HG03139 (cell line): ENCODE measurements around the gene CRHR1.

Experiments used
- ATAC-seq: cut with Tn5 transposase; IDR thresholded peaks from one replicate; pipeline ENCODE4 v1.9.1; 2021; ENCODE audit not compliant: unreplicated experiment

CRHR1 gene

GRCh38 chr17:45787044-45787443, 2.9 kb downstream of the CRHR1 start:
- ATAC-seq = no peak

GRCh38 chr17:45787656-45788055, 3.5 kb downstream of the CRHR1 start:
- ATAC-seq = no peak

- no peak for ATAC-seq
Measured at GRCh38 chr17:45788057-45788456, 3.9 kb downstream of the CRHR1 start.

GRCh38 chr17:45789874-45790273, 5.8 kb downstream of the CRHR1 start:
- no peak for ATAC-seq

- ATAC-seq = no peak
Measured at GRCh38 chr17:45790296-45790922, 6.3 kb downstream of the CRHR1 start.

- no peak for ATAC-seq
Measured at GRCh38 chr17:45791041-45791582, 7.0 kb downstream of the CRHR1 start.

- ATAC-seq = no peak
Measured at GRCh38 chr17:45791935-45792334, 7.8 kb downstream of the CRHR1 start.

GRCh38 chr17:45792437-45792836, 8.3 kb downstream of the CRHR1 start:
- ATAC-seq = no peak

- ATAC-seq = no peak
Measured at GRCh38 chr17:45792995-45793755, 9.1 kb downstream of the CRHR1 start.

GRCh38 chr17:45793999-45794540, 9.9 kb downstream of the CRHR1 start:
- ATAC-seq = no peak

- no peak for ATAC-seq
Measured at GRCh38 chr17:45794840-45795239, 10.7 kb downstream of the CRHR1 start.

- ATAC-seq = no peak
Measured at GRCh38 chr17:45800816-45801215, 16.7 kb downstream of the CRHR1 start.

- ATAC-seq = no peak
Measured at GRCh38 chr17:45801421-45801820, 17.3 kb downstream of the CRHR1 start.

- ATAC-seq = no peak
Measured at GRCh38 chr17:45808845-45809244, 24.7 kb downstream of the CRHR1 start.

GRCh38 chr17:45809499-45809898, 25.4 kb downstream of the CRHR1 start:
- no peak for ATAC-seq

GRCh38 chr17:45812102-45812501, 28.0 kb downstream of the CRHR1 start:
- no peak for ATAC-seq

- ATAC-seq = no peak
Measured at GRCh38 chr17:45813048-45813725, 29.1 kb downstream of the CRHR1 start.

GRCh38 chr17:45814622-45815606, 30.8 kb downstream of the CRHR1 start:
- ATAC-seq = no peak

GRCh38 chr17:45815752-45816151, 31.6 kb downstream of the CRHR1 start:
- ATAC-seq = no peak

- ATAC-seq = no peak
Measured at GRCh38 chr17:45818041-45818440, 33.9 kb downstream of the CRHR1 start.
